Prostate gland (tissue), 2 donors: ENCODE data around the gene ALG14. TPM values are rescaled to one million over a fixed set of nuclear protein-coding genes. Genes with fewer than 3 reads are reported as not detected.

Source experiments
- DNase-seq: peaks from one replicate; pipeline ENCODE4 v3.0.0-alpha.2; 2019; ENCODE audit warnings: low spot score
- H3K27ac ChIP-seq, 2 donors: fragments of 200-600 bp; sonication (generic); 2 replicates each; pipeline ENCODE4 v1.5.1; 2017 to 2019
- H3K27me3 ChIP-seq: fragments of 200-600 bp; sonication (generic); replicated peaks from 2 replicates; pipeline ENCODE4 v1.5.1; 2019; ENCODE audit not compliant: insufficient read depth
- H3K36me3 ChIP-seq, 2 donors: fragments of 200-600 bp; sonication (generic); 1 replicate in 1 of 2; 2 replicates in 1 of 2; pipeline versions ENCODE4 v1.5.1 to v1.8.1; 2017 to 2019
- H3K4me1 ChIP-seq: fragments of 200-600 bp; sonication (generic); replicated peaks from 2 replicates; pipeline ENCODE4 v1.5.1; 2019
- H3K4me3 ChIP-seq, 2 donors: fragments of 200-600 bp; sonication (generic); 2 replicates each; pipeline ENCODE4 v1.5.1; 2017 to 2019
- H3K9me3 ChIP-seq: fragments of 200-600 bp; sonication (generic); 2 replicates; pipeline ENCODE4 v1.5.1; 2017
- POLR2A ChIP-seq: fragments of 450-650 bp; IDR thresholded peaks from one replicate; pipeline ENCODE4 v1.6.1; 2016; ENCODE audit warnings: antibody characterized with exemption, mild to moderate bottlenecking
- POLR2AphosphoS5 ChIP-seq: sonication (generic); formaldehyde crosslinking; IDR thresholded peaks from one replicate; pipeline ENCODE4 v1.6.1; 2017; ENCODE audit warnings: antibody characterized with exemption
- WGBS: methylation state at CpG from one replicate; pipeline ENCODE4 v1.1.5; 2018; 5-methylcytosine and 5-hydroxymethylcytosine counted together
- intact Hi-C: fragments of 100-400 bp; cut with DNase I; formaldehyde crosslinking; loops from one replicate; pipeline ENCODE4 v1.14.2; 2022
- total RNA-seq, 2 donors: library from RNA; depleted of rRNA; stranded (reverse); fragments of >200 nt; gene quantifications; one replicate each; pipeline ENCODE4 v1.1.0, GENCODE V29; 2016
- TF ChIP-seq, protein P1 (sequence below), 4 experiments: fragments of 200-600 bp in 2 of 4; fragments of 450-650 bp in 2 of 4; sonication (generic) in 2 of 4; IDR thresholded peaks; 1 replicate in 3 of 4; 2 replicates in 1 of 4; pipeline ENCODE4 v1.5.1; 2016 to 2019; ENCODE audit warnings: antibody characterized with exemption in 4 of 4, mild to moderate bottlenecking in 2 of 4, moderate library complexity in 2 of 4

ALG14 gene
- total RNA-seq, 2 donors from 2014 or later: 2.0 to 2.3 TPM

GRCh38 chr1:94931254-94931841 lies 141.4 kb downstream of the ALG14 start:
- WGBS: 95% methylated on average over 7 of the region's 7 CpGs
- DNase-seq: no peak
- intact Hi-C loops: no loop called here

GRCh38 chr1:94929351-94930217 lies 143.2 kb downstream of the ALG14 start:
- no peak for DNase-seq

More at GRCh38 chr1:94931254-94931841, 141.4 kb downstream of the ALG14 start:
- Histone ChIP-seq H3K27me3 (no peaks in the 10 kb centered on the region), H3K4me3 (no peak overlapping the region), H3K36me3 (no peaks in the 10 kb centered on the region), H3K4me1 (peaks cover 5% of the 10 kb centered on the region), H3K27ac (no peak overlapping the region), H3K9me3 (no peaks in the 10 kb centered on the region)
- TF ChIP-seq POLR2A: no peak
- TF ChIP-seq POLR2AphosphoS5: no peak
- TF ChIP-seq, protein P1, sequence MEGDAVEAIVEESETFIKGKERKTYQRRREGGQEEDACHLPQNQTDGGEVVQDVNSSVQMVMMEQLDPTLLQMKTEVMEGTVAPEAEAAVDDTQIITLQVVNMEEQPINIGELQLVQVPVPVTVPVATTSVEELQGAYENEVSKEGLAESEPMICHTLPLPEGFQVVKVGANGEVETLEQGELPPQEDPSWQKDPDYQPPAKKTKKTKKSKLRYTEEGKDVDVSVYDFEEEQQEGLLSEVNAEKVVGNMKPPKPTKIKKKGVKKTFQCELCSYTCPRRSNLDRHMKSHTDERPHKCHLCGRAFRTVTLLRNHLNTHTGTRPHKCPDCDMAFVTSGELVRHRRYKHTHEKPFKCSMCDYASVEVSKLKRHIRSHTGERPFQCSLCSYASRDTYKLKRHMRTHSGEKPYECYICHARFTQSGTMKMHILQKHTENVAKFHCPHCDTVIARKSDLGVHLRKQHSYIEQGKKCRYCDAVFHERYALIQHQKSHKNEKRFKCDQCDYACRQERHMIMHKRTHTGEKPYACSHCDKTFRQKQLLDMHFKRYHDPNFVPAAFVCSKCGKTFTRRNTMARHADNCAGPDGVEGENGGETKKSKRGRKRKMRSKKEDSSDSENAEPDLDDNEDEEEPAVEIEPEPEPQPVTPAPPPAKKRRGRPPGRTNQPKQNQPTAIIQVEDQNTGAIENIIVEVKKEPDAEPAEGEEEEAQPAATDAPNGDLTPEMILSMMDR (IDR thresholded peaks at IDR 0.05): no peak

DNA sequence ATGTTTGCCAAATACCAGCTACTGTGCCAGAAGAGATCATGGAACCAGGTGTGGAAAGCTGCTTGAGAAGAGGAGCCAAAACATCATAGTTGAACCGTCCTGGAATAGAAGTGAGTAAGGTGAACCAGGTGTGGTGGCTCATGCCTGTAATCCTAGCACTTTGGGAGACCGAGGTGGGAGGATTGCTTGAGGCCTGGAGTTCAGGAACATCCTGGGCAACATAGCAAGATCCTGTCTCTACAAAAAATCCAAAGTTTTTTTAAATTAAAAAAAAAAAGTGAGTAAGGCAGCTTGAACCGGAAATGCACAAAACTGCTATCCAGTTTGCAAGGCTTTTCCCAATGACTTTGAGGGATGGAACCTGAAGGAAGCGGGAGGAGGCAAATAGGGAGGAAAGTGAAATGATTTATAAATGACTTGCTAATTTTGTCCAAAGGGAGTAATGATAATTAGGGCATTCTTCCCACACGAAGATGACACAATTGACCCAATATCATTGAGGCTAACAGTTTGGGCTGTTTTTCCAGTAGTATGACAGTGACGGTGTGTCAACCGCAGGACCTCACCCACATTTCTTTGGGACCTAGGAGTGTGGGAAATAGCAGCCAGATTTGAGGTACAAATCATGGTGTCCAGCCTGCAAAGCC lies 144.3 kb downstream of the ALG14 start:
- Histone ChIP-seq H3K36me3 (no peaks in the 10 kb centered on the region), H3K4me1 (peaks cover 8% of the 10 kb centered on the region), H3K27ac (peak overlapping the region; percentile 97 to 98), H3K27me3 (no peaks in the 10 kb centered on the region), H3K9me3 (no peaks in the 10 kb centered on the region), H3K4me3 (no peak overlapping the region)
- TF ChIP-seq POLR2A: no peak
- TF ChIP-seq, protein P1 (IDR thresholded peaks at IDR 0.05): no peak
- no peak for TF ChIP-seq POLR2AphosphoS5
- 75% methylated on average over 7 of the region's 7 CpGs for WGBS
- intact Hi-C loops: loop anchor here (5.0 kb wide), 2 partner anchors 44 to 94 kb away; no protein-coding TSS in a partner anchor
- no peak for DNase-seq

More at GRCh38 chr1:94929351-94930217, 143.2 kb downstream of the ALG14 start:
- WGBS: 70% methylated on average over 11 of the region's 11 CpGs
- Histone ChIP-seq H3K4me3 (peak overlapping the region in 1 of 2 donors; percentile 14), H3K27me3 (no peaks in the 10 kb centered on the region), H3K9me3 (no peaks in the 10 kb centered on the region), H3K27ac (peak overlapping the region; percentile 97 to 98), H3K36me3 (no peaks in the 10 kb centered on the region), H3K4me1 (peaks cover 5% of the 10 kb centered on the region)
- TF ChIP-seq, protein P1 (IDR thresholded peaks at IDR 0.05): no peak
- TF ChIP-seq POLR2A: no peak
- TF ChIP-seq POLR2AphosphoS5: no peak
- intact Hi-C loops: loop anchor here (5.0 kb wide), 2 partner anchors 43 to 93 kb away; no protein-coding TSS in a partner anchor

GRCh38 chr1:94927405-94928175 lies 145.2 kb downstream of the ALG14 start:
- H3K4me3 ChIP-seq: peak overlapping the region; percentile 66 to 85
- 14% methylated on average over 26 of the region's 40 CpGs for WGBS
- intact Hi-C loops: loop anchor here (5.0 kb wide), 2 partner anchors 45 to 95 kb away; no protein-coding TSS in a partner anchor
- TF ChIP-seq, protein P1 (IDR thresholded peaks at IDR 0.05): no peak
- no peak for TF ChIP-seq POLR2A
- TF ChIP-seq POLR2AphosphoS5: no peak
- H3K27me3 ChIP-seq: no peaks in the 10 kb centered on the region
- no peaks in the 10 kb centered on the region for H3K36me3 ChIP-seq
- H3K4me1 ChIP-seq: peaks cover 15% of the 10 kb centered on the region
- no peaks in the 10 kb centered on the region for H3K9me3 ChIP-seq
- peak; percentile 25 for DNase-seq
- peak overlapping the region; percentile 97 to 98 for H3K27ac ChIP-seq
